SK-N-SH (cell line): ENCODE results near the gene NFE2L3. TPM values are rescaled to one million over a fixed set of nuclear protein-coding genes. Genes with fewer than 3 reads are reported as not detected.

ENCODE experiments used
- CTCF ChIA-PET: fragments of 300-600, 350-600 bp; formaldehyde crosslinking; extraction: SDS; loops from one replicate; lab custom pipeline; 2021; lab: Yijun Ruan, JAX
- POLR2A ChIA-PET: fragments of 350-600 bp; sonication (Branson Sonifier 250); formaldehyde crosslinking; extraction: SDS; loops from one replicate; lab custom pipeline; 2020; ENCODE audit warnings: antibody characterized with exemption, inconsistent platforms; lab: Yijun Ruan, JAX
- DNase-seq: peaks from one replicate; pipeline ENCODE4 v3.0.0; 2012
- H2AFZ ChIP-seq: fragments of 200-600 bp; sonication (generic); 2 replicates; pipeline ENCODE4 v1.8.1; 2016; ENCODE audit warnings: antibody characterized with exemption, mild to moderate bottlenecking, low read depth
- H3F3A ChIP-seq: fragments of 200-600 bp; sonication (generic); replicated peaks from 2 replicates; pipeline ENCODE3; 2016; ENCODE audit warnings: antibody characterized with exemption, mild to moderate bottlenecking; ENCODE audit not compliant: insufficient read depth
- H3K27ac ChIP-seq, 2 experiments: fragments of 200-500 bp in 1 of 2; fragments of 200-600 bp in 1 of 2; sonication (Bioruptor generic) in 1 of 2; sonication (generic), shearing (Covaris generic) in 1 of 2; 2 replicates each; pipeline versions ENCODE4 v1.5.1 to v1.6.1; 2014 to 2016; ENCODE audit warnings: low read depth in 2 of 2, inconsistent platforms in 1 of 2, low read length in 1 of 2, mild to moderate bottlenecking in 1 of 2, mixed read lengths in 1 of 2
- H3K27me3 ChIP-seq: fragments of 200-600 bp; sonication (generic), shearing (Covaris generic); 2 replicates; pipeline ENCODE4 v1.6.1; 2016; ENCODE audit warnings: mixed run types; ENCODE audit not compliant: insufficient read depth
- H3K36me3 ChIP-seq, 2 experiments: fragments of 200-500 bp in 1 of 2; fragments of 200-600 bp in 1 of 2; sonication (Bioruptor generic) in 1 of 2; sonication (generic) in 1 of 2; replicated peaks in 1 of 2; 2 replicates each; pipeline versions ENCODE3 to v1.5.1; 2014 to 2016; ENCODE audit warnings: low read length in 1 of 2, mild to moderate bottlenecking in 1 of 2; ENCODE audit not compliant: insufficient read depth in 2 of 2, control insufficient read depth in 1 of 2
- H3K4me1 ChIP-seq, 2 experiments: fragments of 200-500 bp in 1 of 2; fragments of 200-600 bp in 1 of 2; sonication (Bioruptor generic) in 1 of 2; sonication (generic), shearing (Covaris generic) in 1 of 2; 2 replicates each; pipeline versions ENCODE4 v1.5.1 to v1.6.1; 2014 to 2016; ENCODE audit warnings: low read depth in 1 of 2, low read length in 1 of 2, mixed run types in 1 of 2; ENCODE audit not compliant: insufficient read depth in 2 of 2, control insufficient read depth in 1 of 2
- H3K4me2 ChIP-seq: fragments of 200-600 bp; sonication (generic), shearing (Covaris generic); 2 replicates; pipeline ENCODE4 v1.6.1; 2017; ENCODE audit warnings: mixed run types
- H3K4me3 ChIP-seq, 2 experiments: fragments of 200-500 bp in 1 of 2; fragments of 200-600 bp in 1 of 2; sonication (Bioruptor generic) in 1 of 2; sonication (generic), shearing (Covaris generic) in 1 of 2; 2 replicates each; pipeline versions ENCODE4 v1.5.1 to v1.8.1; 2014 to 2016; ENCODE audit warnings: low read depth in 2 of 2, inconsistent platforms in 1 of 2, low read length in 1 of 2, mild to moderate bottlenecking in 1 of 2, mixed read lengths in 1 of 2, moderate library complexity in 1 of 2
- H3K79me2 ChIP-seq: fragments of 200-600 bp; sonication (generic); 2 replicates; pipeline ENCODE4 v1.8.1; 2017; ENCODE audit warnings: mild to moderate bottlenecking; ENCODE audit not compliant: insufficient read depth
- H3K9ac ChIP-seq: fragments of 200-600 bp; sonication (generic); 2 replicates; pipeline ENCODE4 v1.6.1; 2017; ENCODE audit warnings: mixed run types
- H3K9me2 ChIP-seq: fragments of 200-600 bp; sonication (generic); 2 replicates; pipeline ENCODE4 v1.6.1; 2017; ENCODE audit warnings: mixed run types
- H3K9me3 ChIP-seq: fragments of 200-600 bp; sonication (generic); 2 replicates; pipeline ENCODE4 v1.6.1; 2017; ENCODE audit warnings: mixed run types, mild to moderate bottlenecking, moderate library complexity
- H4K20me1 ChIP-seq: fragments of 200-600 bp; sonication (generic); 2 replicates; pipeline ENCODE4 v1.6.1; 2017; ENCODE audit warnings: mild to moderate bottlenecking, mixed run types; ENCODE audit not compliant: insufficient read depth
- ELF1 ChIP-seq: IDR thresholded peaks from 2 replicates; pipeline ENCODE4 v1.4.0; 2012
- FOSL2 ChIP-seq: IDR thresholded peaks from 2 replicates; pipeline ENCODE4 v1.4.0; 2012; ENCODE audit warnings: low read depth, mild to moderate bottlenecking, moderate library complexity, borderline replicate concordance
- GATA2 ChIP-seq: sonication (generic); formaldehyde crosslinking; IDR thresholded peaks from 2 replicates; pipeline ENCODE4 v1.5.0; 2020; ENCODE audit warnings: mild to moderate bottlenecking, missing genetic modification reagents
- NFIC ChIP-seq: IDR thresholded peaks from 2 replicates; pipeline ENCODE4 v1.4.0; 2012; ENCODE audit warnings: borderline replicate concordance
- POLR2AphosphoS5 ChIP-seq: IDR thresholded peaks from 2 replicates; pipeline ENCODE4 v1.6.1; 2012; ENCODE audit warnings: low read depth, low read length
- RXRA ChIP-seq: IDR thresholded peaks from 2 replicates; pipeline ENCODE4 v1.4.0; 2012; ENCODE audit warnings: low read depth, mild to moderate bottlenecking, borderline replicate concordance
- YY1 ChIP-seq: IDR thresholded peaks from 2 replicates; pipeline ENCODE4 v1.4.0; 2012; ENCODE audit warnings: low read depth, mild to moderate bottlenecking
- WGBS: methylation state at CpG from one replicate; pipeline ENCODE4 v1.1.6; 2017; ENCODE audit warnings: low lambda C conversion rate; 5-methylcytosine and 5-hydroxymethylcytosine counted together
- polyA plus RNA-seq, 3 experiments: library from polyadenylated mRNA; depleted of rRNA; stranded (reverse); fragments of >200 nt; gene quantifications; 2 replicates each; pipeline ENCODE4 v1.2.3, GENCODE V29; 2012
- TF ChIP-seq, protein P1 (sequence below): fragments of 150-350 bp; IDR thresholded peaks from 2 replicates; pipeline ENCODE4 v1.6.1; 2016; ENCODE audit warnings: mild to moderate bottlenecking, low read depth, low read length
- TF ChIP-seq, protein P2 (sequence below): fragments of 150-350 bp; IDR thresholded peaks from 2 replicates; pipeline ENCODE4 v1.6.1; 2017; ENCODE audit warnings: antibody characterized with exemption, low read length, low read depth, borderline replicate concordance
- TF ChIP-seq, protein P3 (sequence below): IDR thresholded peaks from 2 replicates; pipeline ENCODE4; 2012
- TF ChIP-seq, protein P4 (sequence below): IDR thresholded peaks from 2 replicates; pipeline ENCODE4 v1.6.1; 2012; ENCODE audit warnings: mild to moderate bottlenecking, low read depth, low read length, moderate library complexity

Gene NFE2L3
- polyA plus RNA-seq, 1 of the 3 experiments (the other 2 are of a cell fraction) = 36.1 TPM

DNA sequence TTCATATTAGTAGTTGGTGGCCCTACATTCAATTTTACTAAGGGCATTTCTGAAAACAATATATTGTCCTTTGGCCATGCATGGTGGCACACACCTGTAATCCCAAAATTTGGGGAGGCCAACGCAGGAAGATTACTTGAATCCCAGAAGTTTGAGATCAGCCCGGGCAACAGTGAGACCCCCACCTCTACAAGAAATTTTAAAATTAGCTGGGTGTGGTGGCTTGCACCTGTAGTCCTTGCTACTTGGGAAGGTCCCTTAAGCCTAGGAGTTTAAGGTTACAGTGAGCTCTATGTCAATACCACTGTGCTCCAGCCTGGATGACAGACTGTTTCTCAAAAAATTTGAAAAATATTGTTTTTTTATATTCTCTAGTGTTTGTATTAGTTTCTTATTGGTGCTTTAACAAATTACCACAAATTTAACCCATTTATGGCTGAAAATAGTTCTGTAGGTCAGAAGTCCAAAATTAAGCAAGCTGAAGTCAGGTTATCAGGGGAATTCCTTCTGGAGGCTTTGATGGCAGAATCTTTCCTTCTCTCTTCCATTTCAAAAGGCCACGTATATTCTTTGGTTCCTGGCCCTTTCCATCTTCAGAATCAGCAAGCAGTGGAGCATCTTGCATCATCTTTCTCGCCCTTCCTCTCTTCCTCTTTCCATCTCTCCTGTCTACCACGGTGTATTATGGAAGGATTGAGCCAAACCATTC is 62.0 kb downstream of the NFE2L3 start:
- CTCF ChIA-PET = interaction anchor here (0.6 to 1.5 kb wide), 5 partner anchors 13 to 151 kb away, joined by 3 to 6 read pairs (median 4); partner anchors contain the start of gene CBX3
- Histone ChIP-seq H3F3A (peaks cover 35% of the 10 kb centered on the region), H3K4me2 (no peak overlapping the region), H3K27me3 (no peaks in the 10 kb centered on the region), H4K20me1 (peaks cover 28% of the 10 kb centered on the region), H3K36me3 (peaks cover 44 to 47% of the 10 kb centered on the region in 2 experiments), H3K9me3 (no peaks in the 10 kb centered on the region), H3K79me2 (peaks cover 25% of the 10 kb centered on the region; the same call in 1 of the 2 replicates), H3K27ac (no peak overlapping the region), H3K9ac (no peak overlapping the region), H3K4me1 (0 out of 4 replicates have a peak, but pooled peaks cover 0 to 4% of the 10 kb centered on the region in 2 experiments), H3K4me3 (no peak overlapping the region), H3K9me2 (no peaks in the 10 kb centered on the region), H2AFZ (no peak overlapping the region)
- WGBS = 95% methylated on average over 5 of the region's 5 CpGs
- POLR2A ChIA-PET = interaction anchor here (0.9 kb wide), 1 partner anchor 13 kb away, joined by 4 read pairs; the partner anchor contains the start of gene CBX3
- DNase-seq = no peak
- TF ChIP-seq YY1 (no peak), POLR2AphosphoS5 (peak; percentile 54)

DNA sequence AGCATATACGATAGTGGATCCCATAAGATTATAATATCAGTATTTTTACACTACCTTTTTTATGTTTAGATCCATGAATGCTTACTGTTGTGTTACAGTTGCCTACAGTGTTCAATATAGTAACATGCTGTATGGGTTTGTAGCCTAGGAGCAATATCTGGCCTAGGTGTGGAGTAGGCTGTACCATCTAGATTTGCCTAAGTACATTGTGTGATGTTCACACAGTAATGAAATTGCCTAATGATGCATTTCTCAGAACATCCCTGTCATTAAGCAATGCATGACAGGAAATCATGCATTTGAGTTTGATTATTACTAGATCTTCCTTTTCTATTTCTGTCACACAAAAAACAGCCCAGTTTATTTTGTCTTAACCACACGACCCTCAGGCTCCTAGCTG is 64.1 kb downstream of the NFE2L3 start:
- no peaks in the 10 kb centered on the region for H3K9me3 ChIP-seq
- no peak overlapping the region for H3K27ac ChIP-seq
- 83% methylated on average over 2 of the region's 2 CpGs for WGBS
- H3K9ac ChIP-seq = no peak overlapping the region
- H3K4me3 ChIP-seq = no peak overlapping the region
- no peak overlapping the region for H2AFZ ChIP-seq
- ChIA-PET CTCF (interaction anchor here (1.1 to 2.3 kb wide), 2 partner anchors 9 to 17 kb away, joined by 3 to 8 read pairs; no protein-coding TSS in a partner anchor), POLR2A (no interaction called here)
- peaks cover 7% of the 10 kb centered on the region; the same call in 1 of the 2 replicates for H3K79me2 ChIP-seq
- peaks cover 23 to 26% of the 10 kb centered on the region in 2 experiments for H3K36me3 ChIP-seq
- peaks cover 26% of the 10 kb centered on the region for H3F3A ChIP-seq
- no peaks in the 10 kb centered on the region for H3K9me2 ChIP-seq
- TF ChIP-seq RXRA (no peak), GATA2 (no peak), ELF1 (no peak), NFIC (no peak)
- TF ChIP-seq, protein P1, sequence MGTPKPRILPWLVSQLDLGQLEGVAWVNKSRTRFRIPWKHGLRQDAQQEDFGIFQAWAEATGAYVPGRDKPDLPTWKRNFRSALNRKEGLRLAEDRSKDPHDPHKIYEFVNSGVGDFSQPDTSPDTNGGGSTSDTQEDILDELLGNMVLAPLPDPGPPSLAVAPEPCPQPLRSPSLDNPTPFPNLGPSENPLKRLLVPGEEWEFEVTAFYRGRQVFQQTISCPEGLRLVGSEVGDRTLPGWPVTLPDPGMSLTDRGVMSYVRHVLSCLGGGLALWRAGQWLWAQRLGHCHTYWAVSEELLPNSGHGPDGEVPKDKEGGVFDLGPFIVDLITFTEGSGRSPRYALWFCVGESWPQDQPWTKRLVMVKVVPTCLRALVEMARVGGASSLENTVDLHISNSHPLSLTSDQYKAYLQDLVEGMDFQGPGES = no peak
- H3K4me2 ChIP-seq = no peak overlapping the region
- H3K27me3 ChIP-seq = no peaks in the 10 kb centered on the region
- H4K20me1 ChIP-seq = peaks cover 8% of the 10 kb centered on the region
- no peaks in the 10 kb centered on the region for H3K4me1 ChIP-seq
- no peak for DNase-seq

DNA sequence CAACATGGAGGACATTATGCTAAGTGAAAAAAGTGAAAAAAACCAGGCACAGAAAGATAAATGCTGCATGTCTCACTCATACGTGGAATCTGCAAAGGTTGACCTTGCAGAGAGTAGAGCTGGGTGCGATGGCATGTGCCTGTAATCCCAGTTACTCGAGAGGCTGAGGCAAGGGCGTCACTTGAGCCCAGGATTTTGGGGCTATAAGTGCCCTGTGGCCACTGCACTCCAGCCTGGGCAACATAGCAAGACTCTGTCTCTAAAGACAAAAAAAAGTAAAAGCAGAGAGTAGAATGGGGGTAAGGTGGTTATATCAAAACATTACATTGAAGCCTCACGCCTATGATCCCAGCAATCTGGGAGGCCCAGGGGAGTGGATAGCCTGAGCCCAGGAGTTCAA is 72.4 kb downstream of the NFE2L3 start:
- no peak overlapping the region for H3K27ac ChIP-seq
- WGBS = 56% methylated on average over 5 of the region's 5 CpGs
- TF ChIP-seq NFIC (no peak), FOSL2 (no peak), YY1 (no peak)
- TF ChIP-seq, protein P2, sequence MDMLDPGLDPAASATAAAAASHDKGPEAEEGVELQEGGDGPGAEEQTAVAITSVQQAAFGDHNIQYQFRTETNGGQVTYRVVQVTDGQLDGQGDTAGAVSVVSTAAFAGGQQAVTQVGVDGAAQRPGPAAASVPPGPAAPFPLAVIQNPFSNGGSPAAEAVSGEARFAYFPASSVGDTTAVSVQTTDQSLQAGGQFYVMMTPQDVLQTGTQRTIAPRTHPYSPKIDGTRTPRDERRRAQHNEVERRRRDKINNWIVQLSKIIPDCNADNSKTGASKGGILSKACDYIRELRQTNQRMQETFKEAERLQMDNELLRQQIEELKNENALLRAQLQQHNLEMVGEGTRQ = no peak
- TF ChIP-seq, protein P3, sequence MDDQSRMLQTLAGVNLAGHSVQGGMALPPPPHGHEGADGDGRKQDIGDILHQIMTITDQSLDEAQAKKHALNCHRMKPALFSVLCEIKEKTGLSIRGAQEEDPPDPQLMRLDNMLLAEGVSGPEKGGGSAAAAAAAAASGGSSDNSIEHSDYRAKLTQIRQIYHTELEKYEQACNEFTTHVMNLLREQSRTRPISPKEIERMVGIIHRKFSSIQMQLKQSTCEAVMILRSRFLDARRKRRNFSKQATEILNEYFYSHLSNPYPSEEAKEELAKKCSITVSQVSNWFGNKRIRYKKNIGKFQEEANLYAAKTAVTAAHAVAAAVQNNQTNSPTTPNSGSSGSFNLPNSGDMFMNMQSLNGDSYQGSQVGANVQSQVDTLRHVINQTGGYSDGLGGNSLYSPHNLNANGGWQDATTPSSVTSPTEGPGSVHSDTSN = no peak
- TF ChIP-seq, protein P1 = no peak
- TF ChIP-seq, protein P4, sequence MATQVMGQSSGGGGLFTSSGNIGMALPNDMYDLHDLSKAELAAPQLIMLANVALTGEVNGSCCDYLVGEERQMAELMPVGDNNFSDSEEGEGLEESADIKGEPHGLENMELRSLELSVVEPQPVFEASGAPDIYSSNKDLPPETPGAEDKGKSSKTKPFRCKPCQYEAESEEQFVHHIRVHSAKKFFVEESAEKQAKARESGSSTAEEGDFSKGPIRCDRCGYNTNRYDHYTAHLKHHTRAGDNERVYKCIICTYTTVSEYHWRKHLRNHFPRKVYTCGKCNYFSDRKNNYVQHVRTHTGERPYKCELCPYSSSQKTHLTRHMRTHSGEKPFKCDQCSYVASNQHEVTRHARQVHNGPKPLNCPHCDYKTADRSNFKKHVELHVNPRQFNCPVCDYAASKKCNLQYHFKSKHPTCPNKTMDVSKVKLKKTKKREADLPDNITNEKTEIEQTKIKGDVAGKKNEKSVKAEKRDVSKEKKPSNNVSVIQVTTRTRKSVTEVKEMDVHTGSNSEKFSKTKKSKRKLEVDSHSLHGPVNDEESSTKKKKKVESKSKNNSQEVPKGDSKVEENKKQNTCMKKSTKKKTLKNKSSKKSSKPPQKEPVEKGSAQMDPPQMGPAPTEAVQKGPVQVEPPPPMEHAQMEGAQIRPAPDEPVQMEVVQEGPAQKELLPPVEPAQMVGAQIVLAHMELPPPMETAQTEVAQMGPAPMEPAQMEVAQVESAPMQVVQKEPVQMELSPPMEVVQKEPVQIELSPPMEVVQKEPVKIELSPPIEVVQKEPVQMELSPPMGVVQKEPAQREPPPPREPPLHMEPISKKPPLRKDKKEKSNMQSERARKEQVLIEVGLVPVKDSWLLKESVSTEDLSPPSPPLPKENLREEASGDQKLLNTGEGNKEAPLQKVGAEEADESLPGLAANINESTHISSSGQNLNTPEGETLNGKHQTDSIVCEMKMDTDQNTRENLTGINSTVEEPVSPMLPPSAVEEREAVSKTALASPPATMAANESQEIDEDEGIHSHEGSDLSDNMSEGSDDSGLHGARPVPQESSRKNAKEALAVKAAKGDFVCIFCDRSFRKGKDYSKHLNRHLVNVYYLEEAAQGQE = no peak

More for the DNA sequence above, 72.4 kb downstream of the NFE2L3 start:
- Histone ChIP-seq H2AFZ (no peak overlapping the region), H4K20me1 (no peaks in the 10 kb centered on the region), H3K27me3 (peaks cover 22% of the 10 kb centered on the region), H3K9ac (no peak overlapping the region), H3K4me1 (no peaks in the 10 kb centered on the region), H3K9me2 (no peaks in the 10 kb centered on the region), H3K4me2 (no peak overlapping the region), H3F3A (no peaks in the 10 kb centered on the region), H3K9me3 (no peaks in the 10 kb centered on the region), H3K36me3 (no peaks in the 10 kb centered on the region), H3K79me2 (no peaks in the 10 kb centered on the region), H3K4me3 (no peak overlapping the region)
- ChIA-PET CTCF (interaction anchor here (1.0 kb wide), 1 partner anchor 8 kb away, joined by 3 read pairs; no protein-coding TSS in a partner anchor), POLR2A (no interaction called here)
- DNase-seq = no peak
